K562 (cell line): ENCODE data around the gene CLDN14. TPM values are rescaled to one million over a fixed set of nuclear protein-coding genes. Genes with fewer than 3 reads are reported as not detected.

ENCODE experiments used
- ATAC-seq: fragments of 200-7000 bp; cut with Tn5 transposase; 3 replicates; pipeline ENCODE4 v1.9.1; 2020; ENCODE audit warnings: moderate library complexity
- BruUV-seq: library from RNA; stranded (reverse); fragments of 400-500 nt; replicated peaks from 2 replicates; lab custom pipeline; 2021; lab: Mats Ljungman, UMichigan
- CTCF ChIA-PET: fragments of 300-600 bp; formaldehyde crosslinking; extraction: SDS; loops from one replicate; lab custom pipeline; 2021; ENCODE audit warnings: low intra/inter-chr PET ratio; lab: Yijun Ruan, JAX
- POLR2A ChIA-PET: fragments of 300-600, 350-650 bp; sonication (Branson Sonifier 250); formaldehyde crosslinking; extraction: SDS; loops from one replicate; lab custom pipeline; 2021; ENCODE audit warnings: antibody characterized with exemption, inconsistent platforms; lab: Yijun Ruan, JAX
- DNase-seq, 4 experiments: peaks; one replicate each; pipeline versions ENCODE4 v3.0.0 to v3.0.0-alpha.2; 2011 to 2018; ENCODE audit warnings: low spot score in 3 of 4, mixed read lengths in 3 of 4; ENCODE audit errors: extremely low read depth in 1 of 4
- FAIRE-seq: peaks from 2 replicates; lab custom pipeline; 2011; peaks lifted over from hg19 to GRCh38; lab: Jason Lieb, UNC
- H2AFZ ChIP-seq: 2 replicates; pipeline ENCODE4 v1.6.0; 2011; ENCODE audit warnings: low read depth, low read length, control low read depth, inconsistent platforms
- H3K27ac ChIP-seq: fragments of 200-600 bp; 3 replicates; pipeline ENCODE4 v1.8.0; 2011; ENCODE audit warnings: low read depth, mild to moderate bottlenecking, control low read depth, inconsistent platforms, low read length, moderate library complexity, mixed read lengths; ENCODE audit errors: extremely low read depth
- H3K27me3 ChIP-seq, 2 experiments: fragments of 300-600 bp in 1 of 2; 2 replicates in 1 of 2; 3 replicates in 1 of 2; pipeline versions ENCODE4 v1.6.0 to v1.8.0; 2011; ENCODE audit warnings: inconsistent platforms in 2 of 2, low read length in 2 of 2, mild to moderate bottlenecking in 1 of 2, mixed read lengths in 1 of 2, moderate library complexity in 1 of 2; ENCODE audit not compliant: control insufficient read depth in 2 of 2, insufficient read depth in 2 of 2
- H3K36me3 ChIP-seq: fragments of 300-600 bp; 3 replicates; pipeline ENCODE4 v1.8.0; 2011; ENCODE audit warnings: mild to moderate bottlenecking, low read length, inconsistent platforms; ENCODE audit not compliant: control insufficient read depth, insufficient read depth
- H3K4me1 ChIP-seq, 2 experiments: fragments of 200-600 bp in 1 of 2; replicated peaks in 1 of 2; 2 replicates in 1 of 2; 3 replicates in 1 of 2; pipeline versions ENCODE4 v1.5.1 to v1.8.0; 2011; ENCODE audit warnings: inconsistent platforms in 2 of 2, low read length in 2 of 2, mild to moderate bottlenecking in 1 of 2, mixed read lengths in 1 of 2, moderate library complexity in 1 of 2; ENCODE audit not compliant: control insufficient read depth in 2 of 2, insufficient read depth in 2 of 2
- H3K4me2 ChIP-seq: 2 replicates; pipeline ENCODE4 v1.6.1; 2011; ENCODE audit warnings: low read length, control low read depth, inconsistent platforms, mixed read lengths; ENCODE audit not compliant: insufficient read depth
- H3K4me3 ChIP-seq: fragments of 200-600 bp; sonication (generic), shearing (Covaris generic); 2 replicates; pipeline ENCODE4 v1.5.1; 2016; ENCODE audit warnings: control low read depth, inconsistent platforms
- H3K79me2 ChIP-seq: fragments of 200-600 bp; 3 replicates; pipeline ENCODE4 v1.8.0; 2011; ENCODE audit warnings: low read length, inconsistent platforms; ENCODE audit not compliant: control insufficient read depth, insufficient read depth
- H3K9ac ChIP-seq, 2 experiments: 2 replicates each; pipeline versions ENCODE4 v1.6.0 to v1.6.1; 2011; ENCODE audit warnings: low read depth in 2 of 2, low read length in 2 of 2, control low read depth in 1 of 2, inconsistent platforms in 1 of 2, mild to moderate bottlenecking in 1 of 2, mixed read lengths in 1 of 2; ENCODE audit not compliant: insufficient read depth in 1 of 2
- H3K9me1 ChIP-seq: one replicate; pipeline ENCODE4 v1.6.0; 2011; ENCODE audit warnings: inconsistent platforms, mild to moderate bottlenecking, low read length, moderate library complexity; ENCODE audit not compliant: control insufficient read depth, insufficient read depth
- H3K9me3 ChIP-seq: replicated peaks from 2 replicates; pipeline ENCODE4 v1.5.1; 2011; ENCODE audit warnings: low read depth, low read length, inconsistent platforms; ENCODE audit not compliant: control insufficient read depth, insufficient read depth
- H4K20me1 ChIP-seq: replicated peaks from 2 replicates; pipeline ENCODE4 v1.6.1; 2011; ENCODE audit warnings: low read length, inconsistent platforms, mixed read lengths; ENCODE audit not compliant: control insufficient read depth, insufficient read depth
- MIER1 ChIP-seq: fragments of 450-650 bp; IDR thresholded peaks from 2 replicates; pipeline ENCODE4 v1.6.1; 2016; ENCODE audit warnings: antibody characterized with exemption, mild to moderate bottlenecking, low read depth
- ZNF644 ChIP-seq: fragments of 200-800 bp; sonication (Bioruptor generic); IDR thresholded peaks from 2 replicates; pipeline ENCODE4 v1.6.1; 2016; ENCODE audit warnings: low read depth, missing genetic modification characterization, missing compliant biosample characterization
- WGBS: fragments of 100-300 bp; shearing (Covaris generic); methylation state at CpG from one replicate; pipeline ENCODE4 v1.1.6; 2016; ENCODE audit warnings: low coverage, mixed read lengths; ENCODE audit not compliant: insufficient coverage; ENCODE audit errors: missing lambda C conversion rate; 5-methylcytosine and 5-hydroxymethylcytosine counted together
- in situ Hi-C: fragments of 300-500 bp; cut with MboI; formaldehyde crosslinking; loops from 4 replicates; pipeline ENCODE4 v1.15.0; 2018; ENCODE audit warnings: inconsistent platforms, mixed read lengths
- intact Hi-C: fragments of 100-400 bp; cut with micrococcal nuclease; formaldehyde crosslinking; loops from 2 replicates; pipeline ENCODE4 v1.14.2; 2022
- polyA plus RNA-seq, 8 experiments: library from polyadenylated mRNA; depleted of rRNA in 4 of 8; stranded (reverse) in 5 of 8; unstranded in 3 of 8; fragments of >200 nt; fragmentation: Nextera tagmentation in 2 of 8; fragmentation: Illumina TruSeq in 1 of 8; extraction: Ambion mirVana in 2 of 8; extraction: Trizol in 1 of 8; gene quantifications; 2 replicates each; pipeline versions ENCODE4 v1.2.1 to v1.2.3, GENCODE V29; 2011 to 2014; ENCODE audit warnings: inconsistent platforms in 1 of 8, missing spikeins in 1 of 8
- total RNA-seq, 7 experiments: library from RNA; depleted of rRNA in 6 of 7; stranded (reverse); fragments of >200 nt in 6 of 7; fragmentation: Illumina TruSeq in 2 of 7; extraction: Trizol in 2 of 7; gene quantifications; 2 replicates each; pipeline versions ENCODE4 v1.2.1 to v1.2.3, GENCODE V29; 2011 to 2021; ENCODE audit warnings: low replicate concordance in 1 of 7
- TF ChIP-seq, protein P1 (sequence below): fragments of 450-650 bp; IDR thresholded peaks from 2 replicates; pipeline ENCODE4 v1.6.1; 2017; ENCODE audit warnings: mild to moderate bottlenecking, moderate library complexity

The CLDN14 gene
- total and polyA plus RNA-seq, 9 of the 15 experiments (the other 6 are each of a cell fraction or from before 2014, with no cell fraction given) = not detected

DNA sequence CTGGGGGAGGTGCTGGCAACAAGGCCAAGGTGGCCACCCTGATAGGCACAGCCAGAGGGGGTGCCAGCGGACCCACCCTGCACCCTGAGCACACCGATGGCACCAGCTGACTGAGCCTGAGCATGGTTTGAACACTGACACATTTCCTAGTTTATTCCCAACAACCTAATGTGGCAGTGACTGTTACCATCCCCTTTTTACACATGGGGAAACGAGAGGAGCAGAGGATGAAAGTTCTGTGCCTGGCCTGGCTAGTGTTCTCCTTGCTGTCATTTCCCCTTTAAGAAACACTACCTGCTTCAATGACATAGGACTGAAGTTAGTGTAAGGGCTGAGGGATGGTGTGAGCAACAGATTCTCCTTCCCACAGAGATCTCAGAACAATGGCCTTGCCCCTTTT, 15.3 kb downstream of the CLDN14 start:
- ChIA-PET CTCF (no interaction called here), POLR2A (no interaction called here)
- H3K4me2 ChIP-seq = no peak overlapping the region
- H3K4me3 ChIP-seq = no peak overlapping the region
- intact Hi-C loops = no loop called here
- H2AFZ ChIP-seq = no peak overlapping the region
- H3K27ac ChIP-seq = no peak overlapping the region
- H3K4me1 ChIP-seq = peaks cover 0 to 9% of the 10 kb centered on the region in 2 experiments; a peak in 1 of 5 replicates
- no peaks in the 10 kb centered on the region for H3K79me2 ChIP-seq
- H3K36me3 ChIP-seq = no peaks in the 10 kb centered on the region
- ATAC-seq = no peak
- H3K9me3 ChIP-seq = no peaks in the 10 kb centered on the region
- H3K27me3 ChIP-seq = peaks cover 67 to 80% of the 10 kb centered on the region in 2 experiments
- WGBS = 3% methylated on average over 3 of the region's 3 CpGs
- H4K20me1 ChIP-seq = peaks cover 10% of the 10 kb centered on the region
- H3K9me1 ChIP-seq = no peaks in the 10 kb centered on the region
- BruUV-seq = no TSS peak
- TF ChIP-seq, protein P1, sequence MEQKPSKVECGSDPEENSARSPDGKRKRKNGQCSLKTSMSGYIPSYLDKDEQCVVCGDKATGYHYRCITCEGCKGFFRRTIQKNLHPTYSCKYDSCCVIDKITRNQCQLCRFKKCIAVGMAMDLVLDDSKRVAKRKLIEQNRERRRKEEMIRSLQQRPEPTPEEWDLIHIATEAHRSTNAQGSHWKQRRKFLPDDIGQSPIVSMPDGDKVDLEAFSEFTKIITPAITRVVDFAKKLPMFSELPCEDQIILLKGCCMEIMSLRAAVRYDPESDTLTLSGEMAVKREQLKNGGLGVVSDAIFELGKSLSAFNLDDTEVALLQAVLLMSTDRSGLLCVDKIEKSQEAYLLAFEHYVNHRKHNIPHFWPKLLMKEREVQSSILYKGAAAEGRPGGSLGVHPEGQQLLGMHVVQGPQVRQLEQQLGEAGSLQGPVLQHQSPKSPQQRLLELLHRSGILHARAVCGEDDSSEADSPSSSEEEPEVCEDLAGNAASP = no peak
- no peak for FAIRE-seq
- no peak for DNase-seq
- in situ Hi-C loops = no loop called here
- H3K9ac ChIP-seq = no peak overlapping the region

DNA sequence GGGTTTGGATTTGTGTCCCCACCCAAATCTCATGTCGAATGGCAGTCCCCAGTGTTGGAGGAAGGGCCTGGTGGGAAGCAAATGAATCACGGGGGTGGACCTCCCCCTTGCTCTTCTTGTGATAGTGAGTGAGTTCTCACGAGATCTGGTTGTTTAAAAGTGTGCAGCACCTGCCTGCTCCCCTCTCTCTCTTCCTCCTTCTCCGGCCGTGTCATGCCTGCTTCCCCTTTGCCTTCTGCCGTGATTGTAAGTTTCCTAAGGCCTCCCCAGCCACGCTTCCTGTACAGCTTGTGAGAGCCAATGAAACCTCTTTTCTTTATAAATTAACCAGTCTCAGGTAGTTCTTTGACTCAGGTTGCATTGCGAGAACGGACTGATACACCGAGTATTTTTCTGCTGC, 15.9 kb downstream of the CLDN14 start:
- intact Hi-C loops (no loop called here), in situ Hi-C loops (no loop called here)
- no peak for DNase-seq
- no TSS peak for BruUV-seq
- under 1% methylated on average over 10 of the region's 10 CpGs for WGBS
- H3K9me3 ChIP-seq = no peaks in the 10 kb centered on the region
- H3K79me2 ChIP-seq = no peaks in the 10 kb centered on the region
- H3K9ac ChIP-seq = no peak overlapping the region
- POLR2A ChIA-PET = no interaction called here
- H2AFZ ChIP-seq = no peak overlapping the region
- H3K4me3 ChIP-seq = no peak overlapping the region
- peaks cover 63 to 86% of the 10 kb centered on the region in 2 experiments for H3K27me3 ChIP-seq
- H3K27ac ChIP-seq = no peak overlapping the region
- no peaks in the 10 kb centered on the region for H3K36me3 ChIP-seq
- H3K4me2 ChIP-seq = no peak overlapping the region
- no peak for FAIRE-seq
- TF ChIP-seq ZNF644 (tag) (no peak), MIER1 (no peak)
- H4K20me1 ChIP-seq = peaks cover 10% of the 10 kb centered on the region
- peaks cover 0 to 9% of the 10 kb centered on the region in 2 experiments; a peak in 1 of 5 replicates for H3K4me1 ChIP-seq
- ATAC-seq = no peak
- CTCF ChIA-PET = no interaction called here
- H3K9me1 ChIP-seq = no peaks in the 10 kb centered on the region
